Esophagus muscularis mucosa (tissue), 4 donors: Measurements from ENCODE around the gene CTSD. TPM values are rescaled to one million over a fixed set of nuclear protein-coding genes. Genes with fewer than 3 reads are reported as not detected.
A peak's percentile ranks its signal among the peaks of the same experiment; 100 is the strongest.

Experiments used
- DNase-seq: peaks from one replicate; pipeline ENCODE4 v3.0.0-alpha.2; 2017; ENCODE audit errors: extremely low spot score
- H3K27ac ChIP-seq, 4 donors: fragments of 200-600 bp; sonication (generic); replicated peaks in 1 of 4; 1 replicate in 3 of 4; 2 replicates in 1 of 4; pipeline ENCODE4 v1.5.1; 2016 to 2019; ENCODE audit warnings: mild to moderate bottlenecking in 1 of 4
- H3K27me3 ChIP-seq, 4 donors: fragments of 200-600 bp; sonication (generic); one replicate each; pipeline versions ENCODE4 v1.5.1 to v1.6.0; 2016 to 2019
- H3K36me3 ChIP-seq, 4 donors: fragments of 200-600 bp; sonication (generic); one replicate each; pipeline ENCODE4 v1.5.1; 2016 to 2019
- H3K4me1 ChIP-seq, 4 donors: fragments of 200-600 bp; sonication (generic); one replicate each; pipeline ENCODE4 v1.5.1; 2016 to 2019
- H3K4me3 ChIP-seq, 4 donors: fragments of 200-600 bp; sonication (generic); 1 replicate in 2 of 4; 2 replicates in 2 of 4; pipeline ENCODE4 v1.5.1; 2016 to 2019; ENCODE audit warnings: mild to moderate bottlenecking in 4 of 4, moderate library complexity in 1 of 4
- H3K9me3 ChIP-seq, 4 donors: fragments of 200-600 bp; sonication (generic); 1 replicate in 3 of 4; 2 replicates in 1 of 4; pipeline ENCODE4 v1.5.1; 2016 to 2019
- EP300 ChIP-seq: sonication (generic); formaldehyde crosslinking; IDR thresholded peaks from one replicate; pipeline ENCODE4 v1.6.1; 2017; ENCODE audit warnings: antibody characterized with exemption
- POLR2A ChIP-seq: fragments of 450-650 bp; IDR thresholded peaks from one replicate; pipeline ENCODE4 v1.6.1; 2017; ENCODE audit warnings: antibody characterized with exemption, moderate library complexity, mild to moderate bottlenecking, low read depth
- POLR2AphosphoS5 ChIP-seq, 2 donors: sonication (generic); formaldehyde crosslinking; IDR thresholded peaks; one replicate each; pipeline ENCODE4 v1.6.1; 2017; ENCODE audit warnings: antibody characterized with exemption in 2 of 2
- WGBS: methylation state at CpG from one replicate; pipeline ENCODE4 v1.1.5; 2018; 5-methylcytosine and 5-hydroxymethylcytosine counted together
- intact Hi-C: fragments of 100-400 bp; cut with DNase I; formaldehyde crosslinking; loops from one replicate; pipeline ENCODE4 v1.15.1; 2023
- total RNA-seq, 4 donors: library from RNA; depleted of rRNA; stranded (reverse); fragments of >200 nt; gene quantifications; one replicate each; pipeline versions ENCODE4 v1.1.0 to v1.2.1, GENCODE V29; 2016
- TF ChIP-seq, protein P1 (sequence below), 3 experiments: fragments of 200-600 bp in 2 of 3; fragments of 450-650 bp in 1 of 3; sonication (generic) in 2 of 3; IDR thresholded peaks; one replicate each; pipeline ENCODE4 v1.5.1; 2017 to 2019; ENCODE audit warnings: antibody characterized with exemption in 3 of 3, mild to moderate bottlenecking in 2 of 3, moderate library complexity in 1 of 3

The CTSD gene
- total RNA-seq, 4 donors from 2014 or later, result 186 to 338 (median 270) TPM

DNA sequence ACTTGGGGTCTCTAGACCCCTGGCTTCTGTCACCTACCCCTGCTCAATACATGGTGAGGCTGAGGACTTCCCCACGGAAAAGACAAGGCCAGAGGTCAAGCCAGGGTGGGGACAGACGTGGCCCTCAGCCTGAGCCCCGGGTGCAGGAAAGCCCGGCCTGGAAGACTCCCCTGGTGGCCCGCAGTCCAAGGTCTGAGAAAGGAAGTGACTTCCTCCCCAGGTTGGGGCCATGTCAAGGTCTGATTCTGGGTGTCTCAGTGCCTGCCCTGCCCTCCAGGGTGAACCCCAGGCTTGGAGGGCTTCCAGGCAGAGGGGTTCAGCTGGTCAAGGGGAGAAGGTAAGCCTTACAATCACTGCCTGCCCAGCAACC, 3.9 kb downstream of the CTSD start:
- peak overlapping the region in 1 of 4 donors; percentile 14 for H3K4me3 ChIP-seq
- peaks cover 26 to 68% (median 63%) of the 10 kb centered on the region in 4 donors for H3K36me3 ChIP-seq
- intact Hi-C loops, result no loop called here
- TF ChIP-seq POLR2A (no peak), EP300 (no peak), POLR2AphosphoS5 (IDR thresholded peaks at IDR 0.05) (no peak)
- TF ChIP-seq, protein P1, sequence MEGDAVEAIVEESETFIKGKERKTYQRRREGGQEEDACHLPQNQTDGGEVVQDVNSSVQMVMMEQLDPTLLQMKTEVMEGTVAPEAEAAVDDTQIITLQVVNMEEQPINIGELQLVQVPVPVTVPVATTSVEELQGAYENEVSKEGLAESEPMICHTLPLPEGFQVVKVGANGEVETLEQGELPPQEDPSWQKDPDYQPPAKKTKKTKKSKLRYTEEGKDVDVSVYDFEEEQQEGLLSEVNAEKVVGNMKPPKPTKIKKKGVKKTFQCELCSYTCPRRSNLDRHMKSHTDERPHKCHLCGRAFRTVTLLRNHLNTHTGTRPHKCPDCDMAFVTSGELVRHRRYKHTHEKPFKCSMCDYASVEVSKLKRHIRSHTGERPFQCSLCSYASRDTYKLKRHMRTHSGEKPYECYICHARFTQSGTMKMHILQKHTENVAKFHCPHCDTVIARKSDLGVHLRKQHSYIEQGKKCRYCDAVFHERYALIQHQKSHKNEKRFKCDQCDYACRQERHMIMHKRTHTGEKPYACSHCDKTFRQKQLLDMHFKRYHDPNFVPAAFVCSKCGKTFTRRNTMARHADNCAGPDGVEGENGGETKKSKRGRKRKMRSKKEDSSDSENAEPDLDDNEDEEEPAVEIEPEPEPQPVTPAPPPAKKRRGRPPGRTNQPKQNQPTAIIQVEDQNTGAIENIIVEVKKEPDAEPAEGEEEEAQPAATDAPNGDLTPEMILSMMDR (IDR thresholded peaks at IDR 0.05), result no peak
- 50% methylated on average over 2 of the region's 5 CpGs for WGBS
- no peak for DNase-seq
- H3K9me3 ChIP-seq, result no peaks in the 10 kb centered on the region
- H3K27me3 ChIP-seq, result no peaks in the 10 kb centered on the region
- H3K27ac ChIP-seq, result peak overlapping the region; percentile 23 to 85 (median 36)
- H3K4me1 ChIP-seq, result peaks cover 65 to 85% (median 78%) of the 10 kb centered on the region in 4 donors

GRCh38 chr11:1759151-1759850, 4.4 kb downstream of the CTSD start:
- no peaks in the 10 kb centered on the region for H3K27me3 ChIP-seq
- H3K4me1 ChIP-seq, result peaks cover 61 to 82% (median 75%) of the 10 kb centered on the region in 4 donors
- H3K27ac ChIP-seq, result peak overlapping the region in 2 of 4 donors; percentile 34 to 39
- H3K36me3 ChIP-seq, result peaks cover 29 to 73% (median 68%) of the 10 kb centered on the region in 4 donors
- H3K4me3 ChIP-seq, result no peak overlapping the region
- WGBS, result 85% methylated on average over 15 of the region's 23 CpGs
- no peak for DNase-seq
- intact Hi-C loops, result no loop called here
- no peak for TF ChIP-seq POLR2AphosphoS5 (IDR thresholded peaks at IDR 0.05)
- TF ChIP-seq, protein P1 (IDR thresholded peaks at IDR 0.05), result no peak
- TF ChIP-seq POLR2A, result no peak
- TF ChIP-seq EP300, result no peak
- H3K9me3 ChIP-seq, result no peaks in the 10 kb centered on the region

- intact Hi-C loops, result no loop called here
- no peak for DNase-seq
- Histone ChIP-seq H3K4me3 (no peak overlapping the region), H3K27me3 (no peaks in the 10 kb centered on the region), H3K9me3 (no peaks in the 10 kb centered on the region), H3K27ac (no peak overlapping the region), H3K36me3 (peaks cover 34 to 79% (median 73%) of the 10 kb centered on the region in 4 donors), H3K4me1 (peaks cover 57 to 84% (median 72%) of the 10 kb centered on the region in 4 donors)
- no peak for TF ChIP-seq POLR2A
- WGBS, result 76% methylated on average over 10 of the region's 21 CpGs
Measured at GRCh38 chr11:1758611-1759150, 5.0 kb downstream of the CTSD start.

DNA sequence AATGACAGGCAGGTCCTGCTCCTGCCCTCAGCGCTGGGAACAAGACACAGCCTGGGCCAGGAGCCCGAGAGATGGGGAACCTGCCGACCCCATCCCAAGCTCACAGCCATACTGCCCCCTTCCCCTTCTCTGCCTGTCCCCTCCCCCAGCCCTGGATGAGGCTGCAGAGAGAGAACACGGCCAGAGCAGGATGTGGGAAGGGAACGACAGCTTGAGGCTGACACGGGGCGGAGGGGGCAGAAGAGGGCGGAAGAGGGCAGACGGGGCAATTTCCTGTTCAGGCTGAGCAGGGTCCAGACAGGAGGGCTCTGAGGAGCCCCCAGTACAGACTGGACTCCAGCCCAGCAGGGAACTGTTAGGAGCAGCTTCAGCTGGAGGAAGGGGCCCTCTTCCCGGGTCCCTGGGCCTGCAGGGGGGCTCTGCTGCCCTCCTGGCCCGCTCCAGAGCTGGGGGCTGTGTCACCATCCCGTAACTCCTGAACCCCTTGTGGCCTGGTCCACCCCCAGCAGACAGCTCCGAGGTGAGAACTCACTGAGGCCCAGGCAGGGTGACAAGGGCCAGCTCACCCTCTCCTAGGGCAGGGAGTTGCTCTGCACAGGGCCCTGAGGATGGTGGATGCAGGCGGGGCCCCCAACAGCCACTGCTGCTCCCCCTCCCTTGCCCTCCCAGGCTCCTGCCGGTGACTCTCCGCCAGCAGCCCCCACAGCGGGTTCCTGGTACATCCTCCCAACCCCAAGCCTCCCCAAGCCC, 5.7 kb downstream of the CTSD start:
- 74% methylated on average over 11 of the region's 17 CpGs for WGBS

More for the DNA sequence above, 5.7 kb downstream of the CTSD start:
- intact Hi-C loops, result no loop called here
- Histone ChIP-seq H3K4me3 (no peak overlapping the region), H3K36me3 (peaks cover 41 to 86% (median 80%) of the 10 kb centered on the region in 4 donors), H3K9me3 (no peaks in the 10 kb centered on the region), H3K27ac (no peak overlapping the region), H3K4me1 (peaks cover 52 to 89% (median 67%) of the 10 kb centered on the region in 4 donors), H3K27me3 (no peaks in the 10 kb centered on the region)
- DNase-seq, result no peak
- no peak for TF ChIP-seq POLR2A
- no peak for TF ChIP-seq EP300
- TF ChIP-seq POLR2AphosphoS5 (IDR thresholded peaks at IDR 0.05), result no peak
- TF ChIP-seq, protein P1 (IDR thresholded peaks at IDR 0.05), result no peak
